ENCODE data around the gene DPH1.

DPH1 gene

GRCh38 chr17:1997927-1998742, 31.8 kb upstream of the DPH1 start:
- peak overlapping the region; percentile 95 for H3K27ac ChIP-seq
- TF ChIP-seq CTCF (conservative IDR thresholded peaks at IDR 0.05), result no peak

GRCh38 chr17:1999557-2000251, 30.2 kb upstream of the DPH1 start:
- no peak for TF ChIP-seq CTCF (conservative IDR thresholded peaks at IDR 0.05)
- H3K27ac ChIP-seq, result peak overlapping the region; percentile 95

- H3K27ac ChIP-seq, result peak overlapping the region; percentile 3; the same call in 1 of the 2 replicates
- no peak for TF ChIP-seq CTCF (conservative IDR thresholded peaks at IDR 0.05)
Measured at GRCh38 chr17:2002767-2003329, 27.1 kb upstream of the DPH1 start.

- TF ChIP-seq CTCF (conservative IDR thresholded peaks at IDR 0.05), result no peak
- no peak overlapping the region for H3K27ac ChIP-seq
Measured at GRCh38 chr17:2003525-2003924, 26.4 kb upstream of the DPH1 start.

GRCh38 chr17:2004435-2004952, 25.5 kb upstream of the DPH1 start:
- TF ChIP-seq CTCF (conservative IDR thresholded peaks at IDR 0.05), result no peak

GRCh38 chr17:2008332-2009126, 21.4 kb upstream of the DPH1 start:
- TF ChIP-seq CTCF (conservative IDR thresholded peaks at IDR 0.05), result no peak

More at GRCh38 chr17:2004435-2004952, 25.5 kb upstream of the DPH1 start:
- no peak overlapping the region for H3K27ac ChIP-seq

More at GRCh38 chr17:2008332-2009126, 21.4 kb upstream of the DPH1 start:
- H3K27ac ChIP-seq, result no peak overlapping the region
